HCT116 (cell line): ENCODE data around the gene HAUS8. TPM values are rescaled to one million over a fixed set of nuclear protein-coding genes. Genes with fewer than 3 reads are reported as not detected.
"Not testable (repeated sequence)": the region's sequence is repeated elsewhere in the genome, so short reads cannot be mapped to it uniquely, and the experiment has no call there.

Experiments used
- ATAC-seq: fragments of 200-7000 bp; cut with Tn5 transposase; 2 replicates; pipeline ENCODE4 v1.9.1; 2020; ENCODE audit warnings: mild to moderate bottlenecking, moderate library complexity
- BruUV-seq: library from RNA; stranded (reverse); fragments of 400-500 nt; replicated peaks from 2 replicates; lab custom pipeline; 2021; lab: Mats Ljungman, UMichigan
- CTCF ChIA-PET: fragments of 300-600 bp; sonication (Branson Sonifier 250); formaldehyde crosslinking; loops from one replicate; lab custom pipeline; 2021; ENCODE audit warnings: antibody characterized with exemption; lab: Charles Lee
- POLR2A ChIA-PET: fragments of 300-600, 350-600 bp; sonication (Branson Sonifier 250); formaldehyde crosslinking; loops from one replicate; lab custom pipeline; 2021; ENCODE audit warnings: antibody characterized with exemption; lab: Charles Lee
- RAD21 ChIA-PET, 2 experiments: fragments of 300-600 bp; sonication (Branson Sonifier 250); formaldehyde crosslinking; loops; one replicate each; lab custom pipeline; 2023; ENCODE audit warnings: low total read pairs in 2 of 2; ENCODE audit not compliant: uncharacterized antibody in 2 of 2, unreplicated experiment in 2 of 2, low non-redundant PET in 1 of 2; lab: Charles Lee
- DNase-seq: peaks from one replicate; pipeline ENCODE4 v3.0.0-alpha.2; 2010; ENCODE audit warnings: low read depth, low spot score
- H2AFZ ChIP-seq: fragments of 200-600 bp; shearing (Covaris generic), sonication (generic); 2 replicates; pipeline ENCODE4 v1.6.1; 2017; ENCODE audit warnings: low read depth, mixed run types, mixed read lengths, antibody characterized with exemption, low read length; ENCODE audit not compliant: poor library complexity, severe bottlenecking
- H3K27ac ChIP-seq: 2 replicates; pipeline ENCODE4 v1.5.1; 2012; ENCODE audit warnings: low read depth, low read length
- H3K27me3 ChIP-seq: fragments of 200-600 bp; sonication (generic); 2 replicates; pipeline ENCODE4 v1.6.1; 2016; ENCODE audit warnings: mixed run types, low read length, mixed read lengths; ENCODE audit not compliant: insufficient read depth
- H3K36me3 ChIP-seq, 2 experiments: fragments of 200-500 bp in 1 of 2; fragments of 200-600 bp in 1 of 2; sonication (Bioruptor generic) in 1 of 2; sonication (generic) in 1 of 2; 2 replicates each; pipeline versions ENCODE4 v1.5.1 to v1.6.1; 2014 to 2016; ENCODE audit warnings: low read length in 2 of 2, inconsistent platforms in 1 of 2, mixed read lengths in 1 of 2, mixed run types in 1 of 2; ENCODE audit not compliant: insufficient read depth in 2 of 2, control insufficient read depth in 1 of 2
- H3K4me1 ChIP-seq, 2 experiments: fragments of 200-600 bp in 1 of 2; sonication (generic) in 1 of 2; 2 replicates each; pipeline versions ENCODE4 v1.5.1 to v1.6.1; 2012 to 2017; ENCODE audit warnings: low read length in 2 of 2, inconsistent platforms in 1 of 2, mild to moderate bottlenecking in 1 of 2, mixed read lengths in 1 of 2, mixed run types in 1 of 2, moderate library complexity in 1 of 2; ENCODE audit not compliant: insufficient read depth in 2 of 2, control insufficient read depth in 1 of 2
- H3K4me2 ChIP-seq: fragments of 200-600 bp; sonication (generic); 2 replicates; pipeline ENCODE4 v1.6.1; 2017; ENCODE audit warnings: mixed run types, low read length, mixed read lengths
- H3K4me3 ChIP-seq, 2 experiments: fragments of 200-600 bp in 1 of 2; sonication (generic) in 1 of 2; replicated peaks in 1 of 2; 2 replicates each; pipeline ENCODE4 v1.5.1; 2011 to 2016; ENCODE audit warnings: low read length in 2 of 2, control low read depth in 1 of 2, low read depth in 1 of 2, mild to moderate bottlenecking in 1 of 2, mixed read lengths in 1 of 2, mixed run types in 1 of 2
- H3K79me2 ChIP-seq: fragments of 200-600 bp; sonication (generic); 2 replicates; pipeline ENCODE4 v1.6.1; 2017; ENCODE audit warnings: mild to moderate bottlenecking, mixed run types, low read length, moderate library complexity, mixed read lengths; ENCODE audit not compliant: insufficient read depth
- H3K9ac ChIP-seq: fragments of 200-600 bp; sonication (generic); 2 replicates; pipeline ENCODE4 v1.6.1; 2016; ENCODE audit warnings: low read length, mixed read lengths
- H3K9me2 ChIP-seq: fragments of 200-600 bp; sonication (generic), shearing (Covaris generic); 2 replicates; pipeline ENCODE4 v1.6.1; 2017; ENCODE audit warnings: mixed run types, mild to moderate bottlenecking, moderate library complexity; ENCODE audit not compliant: insufficient read depth
- H3K9me3 ChIP-seq, 2 experiments: fragments of 200-500 bp in 1 of 2; fragments of 200-600 bp in 1 of 2; sonication (Bioruptor generic) in 1 of 2; sonication (generic) in 1 of 2; 2 replicates each; pipeline ENCODE4 v1.6.1; 2014 to 2017; ENCODE audit warnings: low read length in 2 of 2, mixed read lengths in 2 of 2, inconsistent platforms in 1 of 2, low read depth in 1 of 2, mild to moderate bottlenecking in 1 of 2, mixed run types in 1 of 2, moderate library complexity in 1 of 2; ENCODE audit not compliant: control insufficient read depth in 1 of 2, insufficient read depth in 1 of 2
- H4K20me1 ChIP-seq: fragments of 200-600 bp; sonication (generic), shearing (Covaris generic); 2 replicates; pipeline ENCODE4 v1.6.1; 2017; ENCODE audit warnings: mixed run types, mild to moderate bottlenecking, moderate library complexity; ENCODE audit not compliant: insufficient read depth
- ELF1 ChIP-seq: IDR thresholded peaks from 2 replicates; pipeline ENCODE4 v1.6.1; 2012; ENCODE audit warnings: low read depth, borderline replicate concordance
- FOSL1 ChIP-seq: IDR thresholded peaks from 2 replicates; pipeline ENCODE4 v1.6.1; 2012; ENCODE audit warnings: low read depth
- MAX ChIP-seq: IDR thresholded peaks from 2 replicates; pipeline ENCODE4 v1.6.1; 2012
- RAD21 ChIP-seq: IDR thresholded peaks from 2 replicates; pipeline ENCODE4 v1.6.1; 2012; ENCODE audit warnings: low read depth, mild to moderate bottlenecking
- REST ChIP-seq: IDR thresholded peaks from 2 replicates; pipeline ENCODE4 v1.6.1; 2012; ENCODE audit warnings: low read depth
- SRF ChIP-seq: IDR thresholded peaks from 2 replicates; pipeline ENCODE4 v1.6.1; 2012; ENCODE audit warnings: low read depth
- TCF7L2 ChIP-seq: IDR thresholded peaks from 2 replicates; pipeline ENCODE4 v1.7.0; 2011; ENCODE audit warnings: borderline replicate concordance, inconsistent platforms; ENCODE audit not compliant: insufficient read depth, insufficient read length; ENCODE audit errors: extremely low read depth
- ZFX ChIP-seq: fragments of 450-650 bp; IDR thresholded peaks from 2 replicates; pipeline ENCODE4 v1.6.1; 2017
- intact Hi-C: fragments of 100-400 bp; cut with micrococcal nuclease; formaldehyde crosslinking; loops from 2 replicates; pipeline ENCODE4 v1.10.0; 2022
- total RNA-seq: library from RNA; stranded (reverse); gene quantifications from one replicate; pipeline ENCODE4 v1.2.1, GENCODE V29; 2021; ENCODE audit not compliant: unreplicated experiment

Gene HAUS8
- total RNA-seq, 1 experiment from 2014 or later: 23.6 TPM

- TF ChIP-seq TCF7L2: no peak
- no peak for TF ChIP-seq FOSL1
- TF ChIP-seq REST: no peak
- TF ChIP-seq RAD21: no peak
- TF ChIP-seq ELF1: no peak
- TF ChIP-seq SRF: no peak
- TF ChIP-seq MAX: no peak
- TF ChIP-seq ZFX: no peak
- TF ChIP-seq, all 23 proteins: peak for 0
Measured at GRCh38 chr19:17095141-17095919, 20.1 kb upstream of the HAUS8 start (continued).

- H3K9ac ChIP-seq, H3K27ac ChIP-seq, H4K20me1 ChIP-seq, DNase-seq, H2AFZ ChIP-seq, H3K9me3 ChIP-seq, RAD21 ChIA-PET, H3K36me3 ChIP-seq, H3K27me3 ChIP-seq, H3K4me3 ChIP-seq, ATAC-seq, intact Hi-C loops, BruUV-seq, H3K4me2 ChIP-seq, H3K9me2 ChIP-seq, POLR2A ChIA-PET: not testable (repeated sequence)
- CTCF ChIA-PET: interaction anchor here (0.6 kb wide), 1 partner anchor 67 kb away, joined by 4 read pairs; no protein-coding TSS in a partner anchor
- Histone ChIP-seq H3K4me1 (peaks cover 18 to 19% of the 10 kb centered on the region in 2 experiments), H3K79me2 (peaks cover 89% of the 10 kb centered on the region)
Measured at GRCh38 chr19:17094694-17095093, 19.4 kb upstream of the HAUS8 start.
